ENCODE measurements around the gene PRDM10.
"Not testable (repeated sequence)": the region's sequence is repeated elsewhere in the genome, so short reads cannot be mapped to it uniquely, and the experiment has no call there.

PRDM10 gene

GRCh38 chr11:129930296-129930695 lies 72.3 kb downstream of the PRDM10 start:
- no peak for DNase-seq (ENCODE audit: low read depth, low spot score)
- H3K4me3 ChIP-seq (ENCODE audit: low read length) = no peak overlapping the region

GRCh38 chr11:129929721-129930120 lies 72.9 kb downstream of the PRDM10 start:
- no peak for DNase-seq (ENCODE audit: low read depth, low spot score)
- no peak overlapping the region for H3K4me3 ChIP-seq (ENCODE audit: low read length)

GRCh38 chr11:129928923-129929692 lies 73.5 kb downstream of the PRDM10 start:
- no peak overlapping the region for H3K4me3 ChIP-seq (ENCODE audit: low read length)
- no peak for DNase-seq (ENCODE audit: low read depth, low spot score)

GRCh38 chr11:129922674-129923073 lies 80.0 kb downstream of the PRDM10 start:
- H3K4me3 ChIP-seq (ENCODE audit: low read length) = no peak overlapping the region
- DNase-seq (ENCODE audit: low read depth, low spot score) = no peak

- no peak for DNase-seq (ENCODE audit: low read depth, low spot score)
- no peak overlapping the region for H3K4me3 ChIP-seq (ENCODE audit: low read length)
Observed at GRCh38 chr11:129918361-129918760, 84.3 kb downstream of the PRDM10 start.

GRCh38 chr11:129917231-129917630 lies 85.4 kb downstream of the PRDM10 start:
- H3K4me3 ChIP-seq (ENCODE audit: low read length) = no peak overlapping the region
- DNase-seq (ENCODE audit: low read depth, low spot score) = no peak

- DNase-seq (ENCODE audit: low read depth, low spot score) = no peak
- no peak overlapping the region for H3K4me3 ChIP-seq (ENCODE audit: low read length)
Observed at GRCh38 chr11:129911298-129911697, 91.3 kb downstream of the PRDM10 start.

GRCh38 chr11:129910360-129910759 lies 92.3 kb downstream of the PRDM10 start:
- H3K4me3 ChIP-seq (ENCODE audit: low read length) = no peak overlapping the region

GRCh38 chr11:129905402-129905801 lies 97.2 kb downstream of the PRDM10 start:
- no peak overlapping the region for H3K4me3 ChIP-seq (ENCODE audit: low read length)
- no peak for DNase-seq (ENCODE audit: low read depth, low spot score)

More at GRCh38 chr11:129910360-129910759, 92.3 kb downstream of the PRDM10 start:
- DNase-seq (ENCODE audit: low read depth, low spot score) = no peak

- H3K4me3 ChIP-seq (ENCODE audit: low read length) = peak overlapping the region; percentile 75
- DNase-seq (ENCODE audit: low read depth, low spot score) = no peak
Observed at GRCh38 chr11:129896062-129896461, 106.6 kb downstream of the PRDM10 start.

- H3K4me3 ChIP-seq (ENCODE audit: low read length) = peak within 1 kb of the TSS; percentile 75
- DNase-seq (ENCODE audit: low read depth, low spot score) = peak; percentile 39
Observed at GRCh38 chr11:129895126-129896041, 107.3 kb downstream of the PRDM10 start, which contains the start of gene NFRKB. NFRKB (minus strand) TSS chr11:129895578; CDS start chr11:129892849, 2,729 bp downstream.

- DNase-seq (ENCODE audit: low read depth, low spot score) = no peak
- peak overlapping the region; percentile 75 for H3K4me3 ChIP-seq (ENCODE audit: low read length)
Observed at GRCh38 chr11:129894278-129895125, 108.1 kb downstream of the PRDM10 start.

- no peak overlapping the region for H3K4me3 ChIP-seq (ENCODE audit: low read length)
- peak; percentile 98 for DNase-seq (ENCODE audit: low read depth, low spot score)
Observed at GRCh38 chr11:129888451-129888850, 114.2 kb downstream of the PRDM10 start.

GRCh38 chr11:129885381-129885780 lies 117.3 kb downstream of the PRDM10 start:
- no peak for DNase-seq (ENCODE audit: low read depth, low spot score)
- no peak overlapping the region for H3K4me3 ChIP-seq (ENCODE audit: low read length)

GRCh38 chr11:129884581-129884980 lies 118.1 kb downstream of the PRDM10 start:
- DNase-seq (ENCODE audit: low read depth, low spot score) = no peak
- no peak overlapping the region for H3K4me3 ChIP-seq (ENCODE audit: low read length)

GRCh38 chr11:129881570-129882170 lies 121.0 kb downstream of the PRDM10 start:
- DNase-seq (ENCODE audit: low read depth, low spot score) = peak; percentile 35
- no peak overlapping the region for H3K4me3 ChIP-seq (ENCODE audit: low read length)

GRCh38 chr11:129880311-129880710 lies 122.3 kb downstream of the PRDM10 start:
- no peak overlapping the region for H3K4me3 ChIP-seq (ENCODE audit: low read length)
- DNase-seq (ENCODE audit: low read depth, low spot score) = no peak

- H3K4me3 ChIP-seq (ENCODE audit: low read length) = no peak overlapping the region
- no peak for DNase-seq (ENCODE audit: low read depth, low spot score)
Observed at GRCh38 chr11:129871914-129872313, 130.7 kb downstream of the PRDM10 start.

GRCh38 chr11:129868626-129869025 lies 134.0 kb downstream of the PRDM10 start:
- not testable (repeated sequence) for H3K4me3 ChIP-seq (ENCODE audit: low read length); DNase-seq (ENCODE audit: low read depth, low spot score)
